HG03469 (cell line): Measurements from ENCODE around the gene SIRT2.

Experiments used
- ATAC-seq: cut with Tn5 transposase; IDR thresholded peaks from one replicate; pipeline ENCODE4 v1.9.1; 2021; ENCODE audit warnings: mild to moderate bottlenecking, moderate library complexity, moderate number of reproducible peaks; ENCODE audit not compliant: unreplicated experiment

The SIRT2 gene

GRCh38 chr19:38848299-38849146 is 50.9 kb downstream of the SIRT2 start:
- no peak for ATAC-seq

GRCh38 chr19:38846097-38846496 is 53.3 kb downstream of the SIRT2 start:
- ATAC-seq, result no peak

GRCh38 chr19:38845374-38846024 is 53.9 kb downstream of the SIRT2 start:
- no peak for ATAC-seq

GRCh38 chr19:38844093-38844686 is 55.2 kb downstream of the SIRT2 start:
- ATAC-seq, result no peak

GRCh38 chr19:38843175-38843758 is 56.2 kb downstream of the SIRT2 start:
- ATAC-seq, result no peak

- no peak for ATAC-seq
These were observed 56.8 kb downstream of the SIRT2 start for GRCh38 chr19:38842439-38843174.

- ATAC-seq, result no peak
These were observed 57.5 kb downstream of the SIRT2 start for GRCh38 chr19:38841787-38842438.

- ATAC-seq, result no peak
These were observed 58.1 kb downstream of the SIRT2 start for GRCh38 chr19:38841180-38841766.

- no peak for ATAC-seq
These were observed 58.8 kb downstream of the SIRT2 start for GRCh38 chr19:38840583-38840968.

GRCh38 chr19:38839816-38840582 is 59.4 kb downstream of the SIRT2 start:
- no peak for ATAC-seq

- ATAC-seq, result no peak
These were observed 60.2 kb downstream of the SIRT2 start for GRCh38 chr19:38838986-38839761.

GRCh38 chr19:38838208-38838985 is 61.0 kb downstream of the SIRT2 start:
- ATAC-seq, result no peak

GRCh38 chr19:38837656-38838121 is 61.7 kb downstream of the SIRT2 start:
- ATAC-seq, result no peak

GRCh38 chr19:38836983-38837626 is 62.3 kb downstream of the SIRT2 start:
- no peak for ATAC-seq

- ATAC-seq, result no peak
These were observed 63.0 kb downstream of the SIRT2 start for GRCh38 chr19:38836159-38836982.

GRCh38 chr19:38834590-38834989 is 64.8 kb downstream of the SIRT2 start:
- ATAC-seq, result no peak
